Hepatocyte (in vitro differentiated cells): ENCODE measurements around the gene LPCAT3. TPM values are rescaled to one million over a fixed set of nuclear protein-coding genes. Genes with fewer than 3 reads are reported as not detected.

Experiments
- DNase-seq: peaks from one replicate; pipeline ENCODE4 v3.0.0-alpha.2; 2016; ENCODE audit warnings: low spot score
- H2AFZ ChIP-seq: fragments of 200-600 bp; sonication (generic); 2 replicates; pipeline ENCODE4 v1.6.0; 2016; ENCODE audit warnings: antibody characterized with exemption, mild to moderate bottlenecking
- H3K27ac ChIP-seq: fragments of 200-600 bp; sonication (generic); 2 replicates; pipeline ENCODE4 v1.5.1; 2016; ENCODE audit warnings: mild to moderate bottlenecking
- H3K27me3 ChIP-seq: fragments of 200-600 bp; sonication (generic); 2 replicates; pipeline ENCODE4 v1.6.1; 2016
- H3K36me3 ChIP-seq: fragments of 200-600 bp; sonication (generic); replicated peaks from 2 replicates; pipeline ENCODE4 v1.5.1; 2016; ENCODE audit warnings: low read depth; ENCODE audit not compliant: insufficient read depth
- H3K4me1 ChIP-seq: fragments of 200-600 bp; sonication (generic); 2 replicates; pipeline ENCODE4 v1.5.1; 2016; ENCODE audit warnings: mild to moderate bottlenecking, moderate library complexity; ENCODE audit not compliant: insufficient read depth
- H3K4me2 ChIP-seq: fragments of 200-600 bp; sonication (generic); 2 replicates; pipeline ENCODE4 v1.6.0; 2016
- H3K4me3 ChIP-seq: fragments of 200-600 bp; sonication (generic); 2 replicates; pipeline ENCODE4 v1.5.1; 2016; ENCODE audit warnings: mild to moderate bottlenecking
- H3K79me2 ChIP-seq: fragments of 200-600 bp; sonication (generic); 2 replicates; pipeline ENCODE4 v1.6.0; 2017; ENCODE audit warnings: mild to moderate bottlenecking
- H3K9me2 ChIP-seq: fragments of 200-600 bp; sonication (generic); replicated peaks from 2 replicates; pipeline ENCODE4 v1.6.0; 2017; ENCODE audit warnings: mild to moderate bottlenecking; ENCODE audit not compliant: insufficient read depth
- H3K9me3 ChIP-seq: fragments of 200-600 bp; sonication (generic); 2 replicates; pipeline ENCODE4 v1.5.1; 2016; ENCODE audit warnings: low read depth, mild to moderate bottlenecking
- H4K20me1 ChIP-seq: fragments of 200-600 bp; sonication (generic); 2 replicates; pipeline ENCODE4 v1.6.0; 2016; ENCODE audit warnings: mild to moderate bottlenecking; ENCODE audit not compliant: insufficient read depth, poor library complexity, severe bottlenecking
- EZH2 ChIP-seq: fragments of 200-600 bp; sonication (generic); IDR thresholded peaks from 2 replicates; pipeline ENCODE4 v1.6.1; 2016; ENCODE audit warnings: antibody characterized with exemption, mild to moderate bottlenecking, borderline replicate concordance
- EZH2phosphoT487 ChIP-seq: fragments of 200-600 bp; sonication (generic); IDR thresholded peaks from one replicate; pipeline ENCODE4 v1.6.1; 2018; ENCODE audit warnings: antibody characterized with exemption, mild to moderate bottlenecking, low read depth, moderate library complexity; ENCODE audit not compliant: unreplicated experiment, severe bottlenecking
- WGBS: methylation state at CpG from one replicate; pipeline ENCODE4 v1.1.6; 2016; ENCODE audit warnings: low lambda C conversion rate; ENCODE audit errors: missing lambda C conversion rate; 5-methylcytosine and 5-hydroxymethylcytosine counted together
- polyA plus RNA-seq: library from polyadenylated mRNA; unstranded; fragments of >200 nt; fragmentation: Nextera tagmentation; extraction: Ambion mirVana; gene quantifications from 2 replicates; pipeline ENCODE4 v1.2.1, GENCODE V29; 2016
- total RNA-seq: library from RNA; depleted of rRNA; stranded (reverse); fragments of >200 nt; gene quantifications from 2 replicates; pipeline ENCODE4 v1.2.3, GENCODE V29; 2014
- TF ChIP-seq, protein P1 (sequence below): fragments of 200-600 bp; sonication (generic); IDR thresholded peaks from 2 replicates; pipeline ENCODE4 v1.5.1; 2016; ENCODE audit warnings: antibody characterized with exemption, mild to moderate bottlenecking; ENCODE audit not compliant: poor library complexity

Gene LPCAT3
- total and polyA plus RNA-seq, 2 experiments from 2014 or later: 78.6 to 119 TPM

DNA sequence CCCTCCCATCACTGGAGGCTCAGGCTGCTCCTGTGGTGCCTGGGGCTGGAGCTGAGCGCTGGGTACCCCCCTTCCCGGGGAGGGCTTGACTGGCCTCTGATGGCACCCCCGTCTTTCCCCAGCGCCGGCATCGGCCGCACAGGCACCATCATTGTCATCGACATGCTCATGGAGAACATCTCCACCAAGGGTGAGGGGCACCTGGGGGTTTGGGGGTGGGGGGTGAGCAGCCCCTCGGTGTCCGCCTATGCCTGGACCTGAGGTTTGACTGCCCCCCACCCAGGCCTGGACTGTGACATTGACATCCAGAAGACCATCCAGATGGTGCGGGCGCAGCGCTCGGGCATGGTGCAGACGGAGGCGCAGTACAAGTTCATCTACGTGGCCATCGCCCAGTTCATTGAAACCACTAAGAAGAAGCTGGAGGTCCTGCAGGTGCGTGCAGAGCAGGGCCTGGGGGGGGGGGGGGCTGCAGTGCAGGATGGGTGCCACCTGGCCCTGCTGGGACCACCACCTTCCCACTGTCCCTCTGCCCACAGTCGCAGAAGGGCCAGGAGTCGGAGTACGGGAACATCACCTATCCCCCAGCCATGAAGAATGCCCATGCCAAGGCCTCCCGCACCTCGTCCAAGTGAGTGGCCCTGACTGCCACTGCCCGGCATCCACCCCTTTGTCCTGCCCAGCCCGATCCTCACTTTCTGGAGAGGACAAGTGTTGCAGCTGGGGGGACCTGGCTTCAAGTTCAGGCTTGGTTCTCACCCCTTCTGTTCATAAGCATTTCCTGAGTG lies 58.3 kb downstream of the LPCAT3 start:
- Histone ChIP-seq H3K27ac (no peak overlapping the region), H3K4me2 (no peak overlapping the region), H3K9me3 (no peaks in the 10 kb centered on the region), H3K36me3 (no peaks in the 10 kb centered on the region), H3K4me3 (no peak overlapping the region), H4K20me1 (no peaks in the 10 kb centered on the region), H3K27me3 (no peaks in the 10 kb centered on the region), H2AFZ (no peak overlapping the region), H3K9me2 (no peaks in the 10 kb centered on the region), H3K4me1 (peaks cover 10% of the 10 kb centered on the region), H3K79me2 (peaks cover 18% of the 10 kb centered on the region)
- DNase-seq: no peak
- TF ChIP-seq, protein P1, sequence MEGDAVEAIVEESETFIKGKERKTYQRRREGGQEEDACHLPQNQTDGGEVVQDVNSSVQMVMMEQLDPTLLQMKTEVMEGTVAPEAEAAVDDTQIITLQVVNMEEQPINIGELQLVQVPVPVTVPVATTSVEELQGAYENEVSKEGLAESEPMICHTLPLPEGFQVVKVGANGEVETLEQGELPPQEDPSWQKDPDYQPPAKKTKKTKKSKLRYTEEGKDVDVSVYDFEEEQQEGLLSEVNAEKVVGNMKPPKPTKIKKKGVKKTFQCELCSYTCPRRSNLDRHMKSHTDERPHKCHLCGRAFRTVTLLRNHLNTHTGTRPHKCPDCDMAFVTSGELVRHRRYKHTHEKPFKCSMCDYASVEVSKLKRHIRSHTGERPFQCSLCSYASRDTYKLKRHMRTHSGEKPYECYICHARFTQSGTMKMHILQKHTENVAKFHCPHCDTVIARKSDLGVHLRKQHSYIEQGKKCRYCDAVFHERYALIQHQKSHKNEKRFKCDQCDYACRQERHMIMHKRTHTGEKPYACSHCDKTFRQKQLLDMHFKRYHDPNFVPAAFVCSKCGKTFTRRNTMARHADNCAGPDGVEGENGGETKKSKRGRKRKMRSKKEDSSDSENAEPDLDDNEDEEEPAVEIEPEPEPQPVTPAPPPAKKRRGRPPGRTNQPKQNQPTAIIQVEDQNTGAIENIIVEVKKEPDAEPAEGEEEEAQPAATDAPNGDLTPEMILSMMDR: no peak
- TF ChIP-seq EZH2 (no peak), EZH2phosphoT487 (no peak)
- WGBS: 94% methylated on average over 25 of the region's 26 CpGs

DNA sequence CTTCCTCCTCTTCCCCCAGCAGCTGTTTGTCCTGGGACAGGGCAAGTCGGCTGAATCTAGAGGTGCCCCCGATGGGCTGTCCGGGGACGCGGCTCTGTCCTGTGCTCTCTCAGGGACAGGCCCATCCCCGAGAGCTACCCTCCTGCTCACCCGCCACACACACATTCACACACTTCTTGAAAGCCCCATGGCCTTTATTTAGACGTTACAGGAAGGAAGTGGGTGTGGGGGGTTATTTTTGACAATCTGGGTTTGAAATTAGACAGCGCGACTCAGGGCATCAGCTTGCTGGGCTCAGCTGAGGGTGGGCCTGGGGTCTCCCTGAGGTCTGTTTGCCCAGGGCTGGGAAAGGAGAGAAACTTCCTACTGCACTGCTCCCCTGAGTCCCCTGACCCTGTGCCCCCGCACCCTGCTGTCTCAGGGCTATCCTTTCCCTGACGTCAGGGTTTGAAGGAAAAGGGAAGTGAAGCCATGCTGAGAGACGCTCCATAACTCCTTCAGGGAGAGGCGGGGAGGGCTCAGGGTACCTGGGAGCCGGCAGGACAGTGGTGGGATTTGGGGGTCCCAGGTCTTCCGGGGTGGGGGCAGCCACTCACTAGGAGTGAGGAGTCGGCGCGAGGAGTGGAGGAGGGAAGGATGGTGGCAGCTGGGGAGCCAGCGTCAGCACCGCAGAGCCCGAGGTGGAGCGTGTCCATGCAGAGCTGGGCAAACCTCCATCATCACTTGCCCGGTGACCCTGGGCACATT lies 59.0 kb downstream of the LPCAT3 start:
- no peak overlapping the region for H2AFZ ChIP-seq
- no peak overlapping the region for H3K4me3 ChIP-seq
- no peak overlapping the region for H3K27ac ChIP-seq
- H3K4me1 ChIP-seq: peaks cover 10% of the 10 kb centered on the region
- WGBS: 90% methylated on average over 20 of the region's 24 CpGs
- TF ChIP-seq EZH2phosphoT487 (no peak), EZH2 (no peak)
- TF ChIP-seq, protein P1: no peak
- no peaks in the 10 kb centered on the region for H3K36me3 ChIP-seq
- H3K27me3 ChIP-seq: no peaks in the 10 kb centered on the region
- no peak overlapping the region for H3K4me2 ChIP-seq
- DNase-seq: no peak
- no peaks in the 10 kb centered on the region for H3K9me2 ChIP-seq
- no peaks in the 10 kb centered on the region for H3K9me3 ChIP-seq
- H3K79me2 ChIP-seq: peaks cover 11% of the 10 kb centered on the region
- no peaks in the 10 kb centered on the region for H4K20me1 ChIP-seq

- Histone ChIP-seq H3K4me2 (no peak overlapping the region), H3K4me1 (peaks cover 10% of the 10 kb centered on the region), H3K9me3 (no peaks in the 10 kb centered on the region), H3K79me2 (peaks cover 5% of the 10 kb centered on the region), H2AFZ (no peak overlapping the region), H3K9me2 (no peaks in the 10 kb centered on the region), H3K27ac (no peak overlapping the region), H4K20me1 (no peaks in the 10 kb centered on the region), H3K36me3 (no peaks in the 10 kb centered on the region), H3K27me3 (no peaks in the 10 kb centered on the region), H3K4me3 (no peak overlapping the region)
- DNase-seq: no peak
- TF ChIP-seq EZH2 (no peak), EZH2phosphoT487 (no peak)
- TF ChIP-seq, protein P1: no peak
- 90% methylated on average over 10 of the region's 10 CpGs for WGBS
Measured at GRCh38 chr12:6958609-6959057, 59.6 kb downstream of the LPCAT3 start.
